HG02678 (cell line): ENCODE data around the gene URM1.

Experiments used
- ATAC-seq: cut with Tn5 transposase; IDR thresholded peaks from one replicate; pipeline ENCODE4 v1.9.1; 2021; ENCODE audit warnings: mild to moderate bottlenecking, moderate library complexity; ENCODE audit not compliant: unreplicated experiment

URM1 gene

GRCh38 chr9:128424268-128424780 lies 53.1 kb downstream of the URM1 start:
- no peak for ATAC-seq

GRCh38 chr9:128428644-128429512 lies 57.7 kb downstream of the URM1 start:
- ATAC-seq: no peak

- no peak for ATAC-seq
These were observed 58.4 kb downstream of the URM1 start for GRCh38 chr9:128429513-128430086.

- ATAC-seq: no peak
These were observed 60.0 kb downstream of the URM1 start for GRCh38 chr9:128431207-128431606.

DNA sequence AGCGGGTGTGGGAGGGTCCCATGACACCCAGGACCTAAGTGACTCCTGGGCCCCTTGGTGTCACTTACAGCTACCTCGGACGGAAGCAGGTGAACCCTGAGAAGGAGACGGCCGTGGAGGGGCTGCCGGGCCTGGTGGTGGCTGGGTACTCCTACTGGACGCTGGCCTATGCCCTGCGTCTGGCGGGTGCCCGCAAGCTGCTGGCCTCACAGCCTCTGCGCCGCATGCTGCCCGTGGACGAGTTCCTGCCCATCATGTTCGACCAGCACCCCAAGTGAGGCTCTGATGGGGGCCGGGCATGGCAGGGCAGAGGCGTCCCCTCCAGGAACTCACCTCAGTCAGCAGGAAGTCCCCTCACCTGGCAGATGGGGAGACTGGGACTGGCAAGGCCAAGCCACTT lies 63.2 kb downstream of the URM1 start:
- no peak for ATAC-seq

GRCh38 chr9:128435611-128436010 lies 64.4 kb downstream of the URM1 start:
- ATAC-seq: no peak

- ATAC-seq: peak; percentile 60
These were observed 67.4 kb downstream of the URM1 start for GRCh38 chr9:128438343-128439109.

- no peak for ATAC-seq
These were observed 68.1 kb downstream of the URM1 start for GRCh38 chr9:128439273-128439672.
